Osteoblast (primary cell): ENCODE measurements around the gene NOP56. TPM values are rescaled to one million over a fixed set of nuclear protein-coding genes. Genes with fewer than 3 reads are reported as not detected.

ENCODE experiments used
- DNase-seq: peaks from one replicate; pipeline ENCODE4 v3.0.0; 2011; ENCODE audit warnings: low spot score, mixed read lengths; ENCODE audit not compliant: insufficient read length; ENCODE audit errors: missing footprints
- H2AFZ ChIP-seq: 2 replicates; pipeline ENCODE4 v1.6.0; 2011; ENCODE audit warnings: mild to moderate bottlenecking, low read length
- H3K27ac ChIP-seq: 2 replicates; pipeline ENCODE4 v1.5.1; 2011; ENCODE audit warnings: mild to moderate bottlenecking, low read depth, low read length, moderate library complexity
- H3K27me3 ChIP-seq: 2 replicates; pipeline ENCODE4 v1.6.0; 2012; ENCODE audit warnings: mild to moderate bottlenecking, control low read depth, inconsistent platforms, low read length, moderate library complexity; ENCODE audit not compliant: insufficient read depth
- H3K36me3 ChIP-seq: 2 replicates; pipeline ENCODE4 v1.5.1; 2011; ENCODE audit warnings: mild to moderate bottlenecking, low read length, control low read depth, moderate library complexity; ENCODE audit not compliant: insufficient read depth
- H3K4me1 ChIP-seq: 2 replicates; pipeline ENCODE4 v1.5.1; 2011; ENCODE audit warnings: mild to moderate bottlenecking, low read length, control low read depth, moderate library complexity; ENCODE audit not compliant: insufficient read depth
- H3K4me2 ChIP-seq: 2 replicates; pipeline ENCODE4 v1.6.0; 2011; ENCODE audit warnings: mild to moderate bottlenecking, low read length; ENCODE audit not compliant: insufficient read depth
- H3K4me3 ChIP-seq: fragments of 200-600 bp; sonication (generic); 3 replicates; pipeline ENCODE4 v1.5.1; 2012; ENCODE audit warnings: mild to moderate bottlenecking, low read length, inconsistent platforms; ENCODE audit not compliant: insufficient read depth
- H3K79me2 ChIP-seq: 2 replicates; pipeline ENCODE4 v1.6.0; 2012; ENCODE audit warnings: mild to moderate bottlenecking, low read length, control low read depth, inconsistent platforms; ENCODE audit not compliant: insufficient read depth
- H3K9me3 ChIP-seq: 2 replicates; pipeline ENCODE4 v1.5.1; 2011; ENCODE audit warnings: low read depth, low read length, control low read depth
- H4K20me1 ChIP-seq: 2 replicates; pipeline ENCODE4 v1.6.0; 2012; ENCODE audit warnings: mild to moderate bottlenecking, low read length, control low read depth; ENCODE audit not compliant: insufficient read depth
- CTCF ChIP-seq: IDR thresholded peaks from 2 replicates; pipeline ENCODE4 v1.5.1; 2011; ENCODE audit warnings: mild to moderate bottlenecking, low read depth, low read length, moderate library complexity; ENCODE audit errors: extremely low read depth
- total RNA-seq: library from RNA; depleted of rRNA; stranded (reverse); fragments of >200 nt; gene quantifications from 2 replicates; pipeline ENCODE4 v1.2.3, GENCODE V29; 2012

The NOP56 gene
- total RNA-seq, 1 donor, result 91.2 TPM

- Histone ChIP-seq H3K9me3 (no peaks in the 10 kb centered on the region), H3K27me3 (peaks cover 17% of the 10 kb centered on the region), H4K20me1 (no peaks in the 10 kb centered on the region), H3K36me3 (no peaks in the 10 kb centered on the region), H3K4me3 (no peak overlapping the region), H3K79me2 (no peaks in the 10 kb centered on the region), H3K27ac (no peak overlapping the region), H3K4me1 (no peaks in the 10 kb centered on the region), H2AFZ (no peak overlapping the region), H3K4me2 (no peak overlapping the region)
- TF ChIP-seq CTCF, result no peak
- no peak for DNase-seq
Observed at GRCh38 chr20:2619337-2619736, 33.1 kb upstream of the NOP56 start.

DNA sequence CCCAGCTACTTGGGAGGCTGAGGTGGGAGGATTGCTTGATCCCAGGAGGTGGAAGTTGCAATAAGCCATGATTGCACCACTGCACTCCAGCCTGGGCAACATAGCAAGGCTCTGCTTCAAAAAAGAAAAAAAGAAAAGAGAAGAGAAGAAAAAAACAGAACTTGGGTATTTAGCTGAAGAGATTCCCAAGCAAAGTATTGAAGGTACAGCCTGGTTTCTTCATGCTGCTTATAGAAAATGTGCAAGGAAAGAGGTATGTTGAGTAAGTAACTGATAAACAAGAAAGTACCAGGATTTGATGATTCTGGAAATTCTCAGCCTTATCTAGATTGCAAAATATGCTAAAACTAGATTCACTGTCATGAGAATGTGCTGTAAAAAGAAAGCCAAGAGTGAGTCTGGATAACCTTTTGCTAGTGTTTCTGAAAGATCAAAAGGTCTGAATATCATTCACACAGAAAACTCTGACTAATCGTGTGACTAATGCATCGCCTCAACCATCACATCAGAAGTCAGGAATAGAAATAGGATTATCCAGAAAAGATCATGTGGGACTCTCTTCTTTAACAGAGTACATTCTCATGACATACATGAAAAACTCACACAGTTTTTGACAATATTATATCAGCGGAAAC, 32.4 kb upstream of the NOP56 start:
- H3K9me3 ChIP-seq, result no peaks in the 10 kb centered on the region
- H3K79me2 ChIP-seq, result no peaks in the 10 kb centered on the region
- no peak overlapping the region for H2AFZ ChIP-seq
- H3K27me3 ChIP-seq, result peaks cover 17% of the 10 kb centered on the region
- no peaks in the 10 kb centered on the region for H4K20me1 ChIP-seq
- H3K4me3 ChIP-seq, result no peak overlapping the region
- no peaks in the 10 kb centered on the region for H3K4me1 ChIP-seq
- no peak overlapping the region for H3K4me2 ChIP-seq
- no peak for TF ChIP-seq CTCF
- H3K27ac ChIP-seq, result no peak overlapping the region
- no peak for DNase-seq
- H3K36me3 ChIP-seq, result no peaks in the 10 kb centered on the region

DNA sequence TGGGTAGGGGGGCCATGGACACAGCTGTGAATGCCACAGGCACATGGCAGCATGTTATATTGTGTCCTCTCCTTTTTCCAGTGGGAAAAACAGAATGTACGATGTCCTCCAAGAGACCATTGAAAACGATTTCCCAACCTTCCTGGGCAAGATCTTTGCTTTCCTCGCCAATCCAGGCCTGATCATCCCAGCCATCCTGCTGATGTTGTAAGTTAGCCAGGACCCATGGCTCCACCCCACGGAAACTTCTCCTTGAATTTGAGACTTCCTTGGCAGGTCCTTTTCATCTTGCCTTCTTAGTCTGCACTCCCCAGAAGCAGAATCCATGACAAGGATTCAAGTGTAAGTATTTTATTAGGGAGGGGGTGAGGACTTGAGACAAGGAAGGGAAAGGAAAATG, 28.2 kb upstream of the NOP56 start:
- Histone ChIP-seq H3K36me3 (no peaks in the 10 kb centered on the region), H3K4me3 (no peak overlapping the region), H3K79me2 (no peaks in the 10 kb centered on the region), H3K4me1 (no peaks in the 10 kb centered on the region), H3K4me2 (no peak overlapping the region), H3K27ac (no peak overlapping the region), H3K27me3 (peaks cover 5% of the 10 kb centered on the region), H4K20me1 (no peaks in the 10 kb centered on the region), H2AFZ (no peak overlapping the region), H3K9me3 (peaks cover 3% of the 10 kb centered on the region)
- DNase-seq, result no peak
- no peak for TF ChIP-seq CTCF

GRCh38 chr20:2625062-2625461, 27.4 kb upstream of the NOP56 start:
- peaks cover 5% of the 10 kb centered on the region for H3K27me3 ChIP-seq
- H3K36me3 ChIP-seq, result no peaks in the 10 kb centered on the region
- H3K4me3 ChIP-seq, result no peak overlapping the region
- no peaks in the 10 kb centered on the region for H4K20me1 ChIP-seq
- no peak for TF ChIP-seq CTCF
- peaks cover 3% of the 10 kb centered on the region for H3K9me3 ChIP-seq
- H3K4me1 ChIP-seq, result no peaks in the 10 kb centered on the region
- DNase-seq, result no peak
- H3K79me2 ChIP-seq, result no peaks in the 10 kb centered on the region
- H3K27ac ChIP-seq, result no peak overlapping the region
- H3K4me2 ChIP-seq, result no peak overlapping the region
- no peak overlapping the region for H2AFZ ChIP-seq
